Breast epithelium (tissue), 4 donors: Measurements from ENCODE around the gene GNL1. TPM values are rescaled to one million over a fixed set of nuclear protein-coding genes. Genes with fewer than 3 reads are reported as not detected.

ENCODE experiments used
- DNase-seq, 2 donors: peaks; one replicate each; pipeline ENCODE4 v3.0.0-alpha.2; 2019; ENCODE audit warnings: low spot score in 2 of 2
- H3K27ac ChIP-seq, 2 donors: fragments of 200-600 bp; sonication (generic) in 1 of 2; one replicate each; pipeline ENCODE4 v1.5.1; 2016 to 2019; ENCODE audit warnings: mild to moderate bottlenecking in 1 of 2
- H3K27me3 ChIP-seq, 2 donors: fragments of 200-600 bp; sonication (generic) in 1 of 2; one replicate each; pipeline versions ENCODE4 v1.5.1 to v1.6.0; 2017 to 2019; ENCODE audit warnings: control low read depth in 1 of 2, mild to moderate bottlenecking in 1 of 2
- H3K36me3 ChIP-seq: fragments of 200-600 bp; one replicate; pipeline ENCODE4 v1.5.1; 2019
- H3K4me1 ChIP-seq, 2 donors: fragments of 200-600 bp; sonication (generic); one replicate each; pipeline ENCODE4 v1.5.1; 2016 to 2019; ENCODE audit warnings: control low read depth in 1 of 2
- H3K4me3 ChIP-seq, 3 donors: fragments of 200-600 bp; sonication (generic); 1 replicate in 2 of 3; 2 replicates in 1 of 3; pipeline ENCODE4 v1.5.1; 2016 to 2019; ENCODE audit warnings: mild to moderate bottlenecking in 3 of 3, moderate library complexity in 2 of 3
- H3K9me3 ChIP-seq, 2 donors: fragments of 200-600 bp; sonication (generic) in 1 of 2; one replicate each; pipeline ENCODE4 v1.5.1; 2016 to 2019; ENCODE audit warnings: control low read depth in 1 of 2
- CTCF ChIP-seq, 3 donors: fragments of 450-650 bp; IDR thresholded peaks; one replicate each; pipeline ENCODE4 v1.5.1; 2016 to 2017; ENCODE audit warnings: antibody characterized with exemption in 3 of 3, mild to moderate bottlenecking in 3 of 3, moderate library complexity in 3 of 3
- POLR2A ChIP-seq: fragments of 450-650 bp; IDR thresholded peaks from one replicate; pipeline ENCODE4 v1.6.1; 2016; ENCODE audit warnings: antibody characterized with exemption, mild to moderate bottlenecking, moderate library complexity
- POLR2AphosphoS5 ChIP-seq, 3 donors: sonication (generic); formaldehyde crosslinking; IDR thresholded peaks; one replicate each; pipeline ENCODE4 v1.6.1; 2017; ENCODE audit warnings: antibody characterized with exemption in 3 of 3
- intact Hi-C: fragments of 100-400 bp; cut with DNase I; formaldehyde crosslinking; loops from one replicate; pipeline ENCODE4 v1.15.1; 2023; ENCODE audit warnings: low total_unique reads
- total RNA-seq, 3 donors: library from RNA; depleted of rRNA; stranded (reverse); fragments of >200 nt; gene quantifications; one replicate each; pipeline ENCODE4 v1.1.0, GENCODE V29; 2016

GNL1 gene
- total RNA-seq, 3 donors from 2014 or later: 39.7 to 51.2 (median 47.5) TPM

- Histone ChIP-seq H3K4me3 (no peak overlapping the region), H3K4me1 (no peaks in the 10 kb centered on the region), H3K27ac (no peak overlapping the region), H3K27me3 (no peaks in the 10 kb centered on the region), H3K36me3 (no peaks in the 10 kb centered on the region), H3K9me3 (no peaks in the 10 kb centered on the region)
- intact Hi-C loops: loop anchor here (5.0 kb wide), 1 partner anchor 57 kb away; the partner anchor contains the start of gene HLA-E
- no peak for DNase-seq
- TF ChIP-seq POLR2A (no peak), CTCF (IDR thresholded peaks at IDR 0.05) (peak; percentile 52 to 74 (median 70))
Observed at GRCh38 chr6:30544666-30545272, 11.5 kb downstream of the GNL1 start.

GRCh38 chr6:30543821-30544220, 12.5 kb downstream of the GNL1 start:
- intact Hi-C loops: loop anchor here (5.0 kb wide), 1 partner anchor 57 kb away; the partner anchor contains the start of gene HLA-E
- H3K36me3 ChIP-seq: no peaks in the 10 kb centered on the region
- TF ChIP-seq POLR2A: no peak
- DNase-seq: no peak
- no peaks in the 10 kb centered on the region for H3K27me3 ChIP-seq
- H3K27ac ChIP-seq: no peak overlapping the region
- H3K9me3 ChIP-seq: no peaks in the 10 kb centered on the region
- H3K4me1 ChIP-seq: no peaks in the 10 kb centered on the region
- no peak overlapping the region for H3K4me3 ChIP-seq

DNA sequence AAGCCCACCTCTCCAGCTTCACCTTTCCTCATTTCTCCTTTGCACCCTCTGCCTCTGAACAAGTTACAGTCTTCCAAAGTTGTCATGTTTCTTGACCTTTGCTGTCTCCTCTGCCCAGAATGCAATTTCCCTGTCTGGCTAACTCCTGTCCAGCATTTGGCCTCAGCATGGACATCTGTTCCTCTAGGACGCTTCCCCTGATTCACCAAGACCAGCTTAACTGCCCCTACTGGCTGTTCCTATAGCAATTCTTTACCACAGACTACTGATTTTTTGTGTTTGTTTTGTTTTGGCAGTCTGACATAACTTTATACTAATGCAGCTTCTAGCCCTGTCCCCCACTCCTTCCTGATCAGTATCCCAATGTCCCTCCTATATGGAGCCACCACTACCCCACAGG, 13.4 kb downstream of the GNL1 start:
- Histone ChIP-seq H3K36me3 (no peaks in the 10 kb centered on the region), H3K4me1 (no peaks in the 10 kb centered on the region), H3K9me3 (no peaks in the 10 kb centered on the region), H3K27me3 (no peaks in the 10 kb centered on the region), H3K27ac (no peak overlapping the region), H3K4me3 (no peak overlapping the region)
- TF ChIP-seq POLR2AphosphoS5 (IDR thresholded peaks at IDR 0.05) (no peak), POLR2A (no peak), CTCF (IDR thresholded peaks at IDR 0.05) (no peak)
- intact Hi-C loops: loop anchor here (5.0 kb wide), 1 partner anchor 56 kb away; the partner anchor contains the start of gene HLA-E
- no peak for DNase-seq

- no peak for DNase-seq
- Histone ChIP-seq H3K9me3 (no peaks in the 10 kb centered on the region), H3K27me3 (no peaks in the 10 kb centered on the region), H3K27ac (no peak overlapping the region), H3K4me3 (peak overlapping the region in 2 of 3 donors; percentile 15 to 53), H3K36me3 (no peaks in the 10 kb centered on the region), H3K4me1 (no peaks in the 10 kb centered on the region)
- TF ChIP-seq POLR2A: no peak
- no peak for TF ChIP-seq CTCF (IDR thresholded peaks at IDR 0.05)
- TF ChIP-seq POLR2AphosphoS5 (IDR thresholded peaks at IDR 0.05): no peak
- intact Hi-C loops: loop anchor here (5.0 kb wide), 1 partner anchor 55 kb away; the partner anchor contains the start of gene HLA-E
Observed at GRCh38 chr6:30542404-30542725, 13.9 kb downstream of the GNL1 start.

GRCh38 chr6:30541515-30542403, 14.5 kb downstream of the GNL1 start:
- Histone ChIP-seq H3K36me3 (no peaks in the 10 kb centered on the region), H3K27me3 (no peaks in the 10 kb centered on the region), H3K27ac (no peak overlapping the region), H3K4me3 (peak overlapping the region; percentile 15 to 53 (median 35)), H3K4me1 (no peaks in the 10 kb centered on the region), H3K9me3 (no peaks in the 10 kb centered on the region)
- intact Hi-C loops: loop anchor here (5.0 kb wide), 1 partner anchor 54 kb away; the partner anchor contains the start of gene HLA-E
- TF ChIP-seq POLR2AphosphoS5 (IDR thresholded peaks at IDR 0.05) (peak in 2 of 3 donors; percentile 28 to 46), POLR2A (no peak), CTCF (IDR thresholded peaks at IDR 0.05) (peak; percentile 86 to 92 (median 90))
- DNase-seq: peak; percentile 65 to 71
